ENCODE data around the gene GSTK1. TPM values are rescaled to one million over a fixed set of nuclear protein-coding genes. Genes with fewer than 3 reads are reported as not detected.

The GSTK1 gene
- total and polyA plus RNA-seq, 3 donors from 2014 or later: 105 to 169 (median 136) TPM

DNA sequence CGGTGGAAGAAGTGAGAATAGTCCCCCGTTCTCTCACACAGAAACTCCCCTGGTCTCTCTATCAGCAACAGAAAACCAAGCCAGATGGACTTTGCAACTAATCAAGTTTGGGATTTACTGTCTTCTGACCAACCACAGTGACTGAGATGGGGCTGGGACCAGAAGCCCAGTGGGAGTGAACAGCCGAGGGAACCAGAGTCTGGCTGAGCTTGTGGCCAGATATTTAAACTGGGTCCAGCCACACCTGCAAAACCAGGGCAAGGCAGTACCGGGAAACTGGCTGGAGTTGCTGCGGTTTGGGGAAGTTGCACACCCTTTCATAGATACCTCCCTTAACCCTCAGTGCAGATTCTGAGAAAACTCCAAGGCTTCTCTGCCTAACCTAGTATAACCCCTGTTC lies 6.0 kb downstream of the GSTK1 start:
- no peak for DNase-seq
- Histone ChIP-seq H3K4me3 (no peak overlapping the region), H3K36me3 (ENCODE audit: low read depth, missing control alignments) (no peaks in the 10 kb centered on the region), H3K27ac (no peak overlapping the region), H3K4me1 (peaks cover 8% of the 10 kb centered on the region), H3K9me3 (no peaks in the 10 kb centered on the region), H3K27me3 (no peaks in the 10 kb centered on the region)
- TF ChIP-seq POLR2A (IDR thresholded peaks at IDR 0.05) (no peak), CTCF (IDR thresholded peaks at IDR 0.05) (no peak)
- intact Hi-C loops (cut with DNase I; ENCODE audit: low total_unique reads): no loop called here
- WGBS, 2 donors: 80 to 87% methylated on average over 5 of the region's 5 CpGs

- TF ChIP-seq CTCF (IDR thresholded peaks at IDR 0.05): no peak
- no peak for TF ChIP-seq POLR2A (IDR thresholded peaks at IDR 0.05)
- WGBS, 2 donors: 93% methylated on average over 1 of the region's 1 CpG
- intact Hi-C loops (cut with DNase I; ENCODE audit: low total_unique reads): no loop called here
Measured at GRCh38 chr7:143271240-143271639, 8.0 kb downstream of the GSTK1 start.

GRCh38 chr7:143272871-143273270 lies 9.6 kb downstream of the GSTK1 start:
- Histone ChIP-seq H3K4me3 (no peak overlapping the region), H3K4me1 (no peaks in the 10 kb centered on the region), H3K27ac (no peak overlapping the region), H3K27me3 (no peaks in the 10 kb centered on the region), H3K9me3 (no peaks in the 10 kb centered on the region), H3K36me3 (ENCODE audit: low read depth, missing control alignments) (no peaks in the 10 kb centered on the region)
- TF ChIP-seq CTCF (IDR thresholded peaks at IDR 0.05) (no peak), POLR2A (IDR thresholded peaks at IDR 0.05) (no peak)
- intact Hi-C loops (cut with DNase I; ENCODE audit: low total_unique reads): no loop called here
- DNase-seq: no peak
- 81 to 97% methylated on average over 2 of the region's 2 CpGs for WGBS, 2 donors

More at GRCh38 chr7:143271240-143271639, 8.0 kb downstream of the GSTK1 start:
- H3K4me1 ChIP-seq: no peaks in the 10 kb centered on the region
- H3K9me3 ChIP-seq: no peaks in the 10 kb centered on the region
- H3K27me3 ChIP-seq: no peaks in the 10 kb centered on the region
- DNase-seq: no peak
- no peak overlapping the region for H3K4me3 ChIP-seq
- H3K36me3 ChIP-seq (ENCODE audit: low read depth, missing control alignments): no peaks in the 10 kb centered on the region
- H3K27ac ChIP-seq: no peak overlapping the region

DNA sequence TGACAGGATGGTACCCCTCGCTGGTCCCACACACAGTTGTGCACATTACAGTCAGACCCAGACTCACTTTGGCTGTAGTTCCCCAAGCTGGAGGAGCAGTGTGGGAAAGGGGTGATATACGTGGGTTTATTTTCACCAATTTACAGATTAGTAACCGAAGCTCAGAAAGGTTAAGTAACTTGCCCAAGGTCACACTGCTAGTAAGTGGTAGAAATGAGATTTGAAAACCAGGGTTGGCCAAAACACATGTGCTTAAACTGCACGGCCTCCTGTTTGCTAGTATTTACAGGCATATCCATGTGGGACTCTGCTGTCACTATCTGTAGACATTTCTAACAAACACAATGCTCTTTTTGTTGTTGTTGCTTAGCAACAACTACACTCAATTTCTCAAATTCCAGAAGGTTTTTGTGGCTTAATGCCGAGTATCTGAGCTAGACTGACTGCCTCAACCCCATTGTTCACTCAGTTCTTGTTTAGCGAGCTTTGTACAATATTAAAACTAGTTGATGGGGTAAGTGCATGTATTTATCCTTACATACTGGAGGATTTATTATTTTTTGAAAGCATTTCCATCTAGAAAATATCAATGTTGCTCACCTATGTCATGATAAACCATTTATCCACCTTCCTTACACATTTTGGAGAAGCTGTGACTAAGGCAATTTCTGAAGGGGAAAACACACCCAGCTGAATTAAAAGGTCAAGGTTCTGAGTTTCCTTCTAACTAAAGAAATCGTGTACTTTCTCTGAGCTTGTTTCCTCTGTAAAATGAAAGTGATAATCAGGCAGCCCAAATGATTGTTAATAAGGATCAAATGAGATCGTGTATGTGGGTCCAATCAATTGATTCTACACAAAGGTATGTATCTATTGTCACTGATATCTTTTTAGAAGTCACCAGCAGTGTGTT lies 16.2 kb downstream of the GSTK1 start:
- no peak for DNase-seq
- H3K27me3 ChIP-seq: no peaks in the 10 kb centered on the region
- intact Hi-C loops (cut with DNase I; ENCODE audit: low total_unique reads): no loop called here
- WGBS, 2 donors: 40 to 53% methylated on average over 8 of the region's 8 CpGs
- no peak overlapping the region for H3K4me3 ChIP-seq
- no peaks in the 10 kb centered on the region for H3K9me3 ChIP-seq
- TF ChIP-seq CTCF (IDR thresholded peaks at IDR 0.05): no peak
- no peak for TF ChIP-seq POLR2A (IDR thresholded peaks at IDR 0.05)
- H3K36me3 ChIP-seq (ENCODE audit: low read depth, missing control alignments): no peaks in the 10 kb centered on the region
- H3K4me1 ChIP-seq: peaks cover 4% of the 10 kb centered on the region
- peak overlapping the region; percentile 32 to 57 for H3K27ac ChIP-seq

Measured in testis (tissue), 3 donors.